ENCODE results near the gene XPNPEP2.

DNA sequence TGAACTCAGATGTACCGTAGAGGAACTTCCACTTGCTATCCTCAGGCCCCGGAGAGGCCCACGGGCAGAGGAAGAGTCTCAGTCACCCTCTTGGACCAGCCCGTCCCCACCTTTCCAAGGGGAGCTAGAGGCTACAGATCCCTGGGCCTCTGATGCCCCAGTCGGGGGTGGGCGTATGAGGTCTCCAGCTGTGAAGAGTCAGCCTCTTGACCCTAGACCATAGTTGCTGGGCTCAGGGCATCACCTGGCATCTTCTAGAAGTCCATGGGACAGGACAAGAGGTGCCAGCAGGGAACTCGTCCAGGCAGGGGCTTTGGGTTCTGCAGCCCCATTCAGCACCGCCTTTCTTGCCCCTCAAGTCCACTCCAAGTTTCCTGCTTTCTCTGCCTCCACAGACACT lies 52.6 kb downstream of the XPNPEP2 start:
- TF ChIP-seq, protein P1, sequence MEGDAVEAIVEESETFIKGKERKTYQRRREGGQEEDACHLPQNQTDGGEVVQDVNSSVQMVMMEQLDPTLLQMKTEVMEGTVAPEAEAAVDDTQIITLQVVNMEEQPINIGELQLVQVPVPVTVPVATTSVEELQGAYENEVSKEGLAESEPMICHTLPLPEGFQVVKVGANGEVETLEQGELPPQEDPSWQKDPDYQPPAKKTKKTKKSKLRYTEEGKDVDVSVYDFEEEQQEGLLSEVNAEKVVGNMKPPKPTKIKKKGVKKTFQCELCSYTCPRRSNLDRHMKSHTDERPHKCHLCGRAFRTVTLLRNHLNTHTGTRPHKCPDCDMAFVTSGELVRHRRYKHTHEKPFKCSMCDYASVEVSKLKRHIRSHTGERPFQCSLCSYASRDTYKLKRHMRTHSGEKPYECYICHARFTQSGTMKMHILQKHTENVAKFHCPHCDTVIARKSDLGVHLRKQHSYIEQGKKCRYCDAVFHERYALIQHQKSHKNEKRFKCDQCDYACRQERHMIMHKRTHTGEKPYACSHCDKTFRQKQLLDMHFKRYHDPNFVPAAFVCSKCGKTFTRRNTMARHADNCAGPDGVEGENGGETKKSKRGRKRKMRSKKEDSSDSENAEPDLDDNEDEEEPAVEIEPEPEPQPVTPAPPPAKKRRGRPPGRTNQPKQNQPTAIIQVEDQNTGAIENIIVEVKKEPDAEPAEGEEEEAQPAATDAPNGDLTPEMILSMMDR (conservative IDR thresholded peaks at IDR 0.05), result no peak
- no peak for TF ChIP-seq EZH2 (IDR thresholded peaks at IDR 0.05; ENCODE audit: low read depth)
